PC-9 (cell line): ENCODE results near the gene GALNT8.

Experiments
- EZH2 ChIP-seq: fragments of 200-600 bp; sonication (generic); IDR thresholded peaks from 2 replicates; pipeline ENCODE4 v1.8.0; 2017; ENCODE audit warnings: antibody characterized with exemption, low read depth
- TF ChIP-seq, protein P1 (sequence below): fragments of 200-600 bp; sonication (generic); conservative IDR thresholded peaks from 2 replicates; pipeline ENCODE4 v1.6.1; 2017; ENCODE audit warnings: mixed run types, antibody characterized with exemption, mild to moderate bottlenecking, moderate library complexity

DNA sequence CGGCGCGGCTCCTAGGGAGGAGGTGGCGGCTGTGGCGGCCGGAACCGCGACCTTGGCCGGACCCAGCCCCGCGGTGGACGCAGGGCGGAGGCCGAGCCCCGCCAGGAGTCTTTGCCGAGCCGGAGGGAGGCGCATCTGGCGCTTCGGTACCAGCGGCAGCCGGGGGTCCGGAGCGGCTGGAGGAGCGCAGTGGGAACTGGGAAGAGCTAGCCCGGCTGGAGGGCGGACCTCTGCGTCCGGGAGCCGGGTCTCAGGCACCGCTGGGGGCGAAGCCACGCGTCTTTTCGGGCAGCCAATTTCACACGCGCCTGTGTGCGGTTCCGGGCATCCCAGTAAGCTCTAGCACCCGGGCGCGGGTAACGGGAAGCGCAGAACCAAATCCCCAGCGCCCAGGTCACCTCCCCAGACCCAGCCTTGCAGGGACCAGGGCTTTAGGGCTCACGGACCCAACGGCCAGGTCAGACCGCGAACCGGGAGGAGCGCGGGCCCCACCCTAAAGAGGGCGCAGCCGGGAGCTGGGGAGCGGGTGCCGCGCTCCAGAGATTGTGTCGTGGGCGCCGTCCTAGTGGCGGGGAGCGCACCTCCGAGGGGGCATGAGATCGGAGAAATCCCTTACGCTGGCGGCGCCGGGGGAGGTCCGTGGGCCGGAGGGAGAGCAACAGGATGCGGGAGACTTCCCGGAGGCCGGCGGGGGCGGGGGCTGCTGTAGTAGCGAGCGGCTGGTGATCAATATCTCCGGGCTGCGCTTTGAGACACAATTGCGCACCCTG, 89.4 kb downstream of the GALNT8 start:
- TF ChIP-seq, protein P1, sequence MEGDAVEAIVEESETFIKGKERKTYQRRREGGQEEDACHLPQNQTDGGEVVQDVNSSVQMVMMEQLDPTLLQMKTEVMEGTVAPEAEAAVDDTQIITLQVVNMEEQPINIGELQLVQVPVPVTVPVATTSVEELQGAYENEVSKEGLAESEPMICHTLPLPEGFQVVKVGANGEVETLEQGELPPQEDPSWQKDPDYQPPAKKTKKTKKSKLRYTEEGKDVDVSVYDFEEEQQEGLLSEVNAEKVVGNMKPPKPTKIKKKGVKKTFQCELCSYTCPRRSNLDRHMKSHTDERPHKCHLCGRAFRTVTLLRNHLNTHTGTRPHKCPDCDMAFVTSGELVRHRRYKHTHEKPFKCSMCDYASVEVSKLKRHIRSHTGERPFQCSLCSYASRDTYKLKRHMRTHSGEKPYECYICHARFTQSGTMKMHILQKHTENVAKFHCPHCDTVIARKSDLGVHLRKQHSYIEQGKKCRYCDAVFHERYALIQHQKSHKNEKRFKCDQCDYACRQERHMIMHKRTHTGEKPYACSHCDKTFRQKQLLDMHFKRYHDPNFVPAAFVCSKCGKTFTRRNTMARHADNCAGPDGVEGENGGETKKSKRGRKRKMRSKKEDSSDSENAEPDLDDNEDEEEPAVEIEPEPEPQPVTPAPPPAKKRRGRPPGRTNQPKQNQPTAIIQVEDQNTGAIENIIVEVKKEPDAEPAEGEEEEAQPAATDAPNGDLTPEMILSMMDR = no peak
- TF ChIP-seq EZH2 = no peak
